HG02610 (cell line): Measurements from ENCODE around the gene ZDHHC6.
"Not testable (repeated sequence)": the region's sequence is repeated elsewhere in the genome, so short reads cannot be mapped to it uniquely, and the experiment has no call there.

ENCODE experiments used
- ATAC-seq: cut with Tn5 transposase; IDR thresholded peaks from one replicate; pipeline ENCODE4 v1.9.1; 2021; ENCODE audit warnings: mild to moderate bottlenecking, moderate library complexity; ENCODE audit not compliant: unreplicated experiment

Gene ZDHHC6

GRCh38 chr10:112446855-112447619, at the start of gene ZDHHC6, which contains the start of gene VTI1A:
TSS of gene ZDHHC6 (minus strand) at chr10:112446914. CDS start at chr10:112445436, 1,478 bp downstream.
TSS of gene VTI1A (plus strand) at chr10:112447215. CDS start at chr10:112447374, 159 bp downstream.
- peak; percentile 92 for ATAC-seq

GRCh38 chr10:112492736-112493135, 46.0 kb upstream of the ZDHHC6 start:
- ATAC-seq, result no peak

- ATAC-seq, result no peak
Measured at GRCh38 chr10:112491144-112491543, 44.4 kb upstream of the ZDHHC6 start.

GRCh38 chr10:112490545-112490944, 43.8 kb upstream of the ZDHHC6 start:
- ATAC-seq, result no peak

GRCh38 chr10:112487964-112488363, 41.2 kb upstream of the ZDHHC6 start:
- ATAC-seq, result no peak

- ATAC-seq, result no peak
Measured at GRCh38 chr10:112484399-112484798, 37.7 kb upstream of the ZDHHC6 start.

- ATAC-seq, result no peak
Measured at GRCh38 chr10:112481602-112482001, 34.9 kb upstream of the ZDHHC6 start.

GRCh38 chr10:112475575-112476218, 29.0 kb upstream of the ZDHHC6 start:
- ATAC-seq, result no peak

GRCh38 chr10:112471878-112472487, 25.3 kb upstream of the ZDHHC6 start:
- peak; percentile 66 for ATAC-seq

- no peak for ATAC-seq
Measured at GRCh38 chr10:112467541-112468075, 20.9 kb upstream of the ZDHHC6 start.

GRCh38 chr10:112466802-112467201, 20.1 kb upstream of the ZDHHC6 start:
- ATAC-seq, result no peak

GRCh38 chr10:112465299-112465883, 18.7 kb upstream of the ZDHHC6 start:
- no peak for ATAC-seq

GRCh38 chr10:112464074-112464473, 17.4 kb upstream of the ZDHHC6 start:
- ATAC-seq, result not testable (repeated sequence)

GRCh38 chr10:112461029-112461887, 14.5 kb upstream of the ZDHHC6 start:
- ATAC-seq, result no peak

GRCh38 chr10:112460366-112460765, 13.7 kb upstream of the ZDHHC6 start:
- no peak for ATAC-seq

GRCh38 chr10:112456533-112456932, 9.8 kb upstream of the ZDHHC6 start:
- ATAC-seq, result no peak

- peak; percentile 9 for ATAC-seq
Measured at GRCh38 chr10:112454910-112455779, 8.4 kb upstream of the ZDHHC6 start.

GRCh38 chr10:112448888-112449287, 2.2 kb upstream of the ZDHHC6 start:
- ATAC-seq, result no peak

GRCh38 chr10:112447620-112447928, 860 bp upstream of the ZDHHC6 start:
- ATAC-seq, result no peak
